Measurements from ENCODE around the gene DTNBP1.

DNA sequence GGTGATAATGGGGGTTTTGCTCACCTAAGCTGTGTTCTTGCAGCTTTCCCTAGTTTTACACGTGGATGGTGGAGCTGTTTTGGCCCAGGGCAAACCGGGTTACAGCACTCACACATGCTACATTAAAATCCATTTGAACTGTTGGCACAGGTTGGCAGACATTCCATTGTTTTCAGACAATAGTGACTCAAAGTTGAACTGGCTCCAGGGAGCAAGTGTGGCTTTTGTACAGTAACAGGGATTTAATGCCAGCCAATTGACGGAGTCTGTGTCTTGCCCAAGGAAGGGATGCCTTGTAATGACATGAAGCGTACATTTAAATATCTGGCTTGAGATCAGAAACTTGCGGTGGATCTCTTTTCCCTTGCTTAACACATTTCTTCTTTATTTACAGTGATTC lies 183.1 kb downstream of the DTNBP1 start:
- TF ChIP-seq, protein P1, sequence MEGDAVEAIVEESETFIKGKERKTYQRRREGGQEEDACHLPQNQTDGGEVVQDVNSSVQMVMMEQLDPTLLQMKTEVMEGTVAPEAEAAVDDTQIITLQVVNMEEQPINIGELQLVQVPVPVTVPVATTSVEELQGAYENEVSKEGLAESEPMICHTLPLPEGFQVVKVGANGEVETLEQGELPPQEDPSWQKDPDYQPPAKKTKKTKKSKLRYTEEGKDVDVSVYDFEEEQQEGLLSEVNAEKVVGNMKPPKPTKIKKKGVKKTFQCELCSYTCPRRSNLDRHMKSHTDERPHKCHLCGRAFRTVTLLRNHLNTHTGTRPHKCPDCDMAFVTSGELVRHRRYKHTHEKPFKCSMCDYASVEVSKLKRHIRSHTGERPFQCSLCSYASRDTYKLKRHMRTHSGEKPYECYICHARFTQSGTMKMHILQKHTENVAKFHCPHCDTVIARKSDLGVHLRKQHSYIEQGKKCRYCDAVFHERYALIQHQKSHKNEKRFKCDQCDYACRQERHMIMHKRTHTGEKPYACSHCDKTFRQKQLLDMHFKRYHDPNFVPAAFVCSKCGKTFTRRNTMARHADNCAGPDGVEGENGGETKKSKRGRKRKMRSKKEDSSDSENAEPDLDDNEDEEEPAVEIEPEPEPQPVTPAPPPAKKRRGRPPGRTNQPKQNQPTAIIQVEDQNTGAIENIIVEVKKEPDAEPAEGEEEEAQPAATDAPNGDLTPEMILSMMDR (IDR thresholded peaks at IDR 0.05): no peak
- no peak for TF ChIP-seq POLR2A (IDR thresholded peaks at IDR 0.05)

Measured in Peyer's patch (tissue), 4 donors.